ENCODE data around the gene CALCOCO1. TPM values are rescaled to one million over a fixed set of nuclear protein-coding genes. Genes with fewer than 3 reads are reported as not detected.

Gene CALCOCO1
- total and polyA plus RNA-seq, 4 donors, result 24.4 to 67.4 (median 43.2) TPM

- TF ChIP-seq REST (IDR thresholded peaks at IDR 0.05), result no peak
- no peak for TF ChIP-seq JUND (IDR thresholded peaks at IDR 0.05)
- no peak for TF ChIP-seq FOXA2 (IDR thresholded peaks at IDR 0.05)
These were observed 1.4 kb downstream of the CALCOCO1 start (continued) for GRCh38 chr12:53725824-53726223.

GRCh38 chr12:53722450-53723041 is 4.7 kb downstream of the CALCOCO1 start:
- WGBS, result 94% methylated on average over 3 of the region's 3 CpGs
- peaks cover 5 to 58% (median 44%) of the 10 kb centered on the region in 4 donors for H3K36me3 ChIP-seq (ENCODE audit: control insufficient read depth in 4 of 4, insufficient read depth in 3 of 4, low read depth in 1 of 4, low read length in 3 of 4)

More at GRCh38 chr12:53722450-53723041, 4.7 kb downstream of the CALCOCO1 start:
- DNase-seq (ENCODE audit: low spot score), result no peak
- no peaks in the 10 kb centered on the region for H3K9me3 ChIP-seq (ENCODE audit: control insufficient read depth in 4 of 4, low read length in 3 of 4)
- no peaks in the 10 kb centered on the region for H3K27me3 ChIP-seq (ENCODE audit: control insufficient read depth in 4 of 4, insufficient read depth in 4 of 4, low read length in 3 of 4)
- no peak overlapping the region for H3K4me3 ChIP-seq (ENCODE audit: low read depth in 1 of 3, low read length in 3 of 3)
- no peak overlapping the region for H3K27ac ChIP-seq (ENCODE audit: low read depth in 1 of 2, low read length in 2 of 2)
- no peak overlapping the region for H3K9ac ChIP-seq (ENCODE audit: low read depth in 1 of 2, low read length in 2 of 2)
- H3K4me1 ChIP-seq (ENCODE audit: control insufficient read depth in 4 of 4, insufficient read depth in 4 of 4, low read length in 3 of 4), result peaks cover 1 to 11% (median 9%) of the 10 kb centered on the region in 4 donors
- no peak for TF ChIP-seq TAF1 (conservative IDR thresholded peaks at IDR 0.05)
- TF ChIP-seq SP1 (IDR thresholded peaks at IDR 0.05), result no peak
- TF ChIP-seq, protein P1, sequence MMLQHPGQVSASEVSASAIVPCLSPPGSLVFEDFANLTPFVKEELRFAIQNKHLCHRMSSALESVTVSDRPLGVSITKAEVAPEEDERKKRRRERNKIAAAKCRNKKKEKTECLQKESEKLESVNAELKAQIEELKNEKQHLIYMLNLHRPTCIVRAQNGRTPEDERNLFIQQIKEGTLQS (IDR thresholded peaks at IDR 0.05), result no peak
- TF ChIP-seq NR2F2 (IDR thresholded peaks at IDR 0.05), result no peak
- TF ChIP-seq, protein P2, sequence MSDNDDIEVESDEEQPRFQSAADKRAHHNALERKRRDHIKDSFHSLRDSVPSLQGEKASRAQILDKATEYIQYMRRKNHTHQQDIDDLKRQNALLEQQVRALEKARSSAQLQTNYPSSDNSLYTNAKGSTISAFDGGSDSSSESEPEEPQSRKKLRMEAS (IDR thresholded peaks at IDR 0.05), result no peak
- TF ChIP-seq, protein P3, sequence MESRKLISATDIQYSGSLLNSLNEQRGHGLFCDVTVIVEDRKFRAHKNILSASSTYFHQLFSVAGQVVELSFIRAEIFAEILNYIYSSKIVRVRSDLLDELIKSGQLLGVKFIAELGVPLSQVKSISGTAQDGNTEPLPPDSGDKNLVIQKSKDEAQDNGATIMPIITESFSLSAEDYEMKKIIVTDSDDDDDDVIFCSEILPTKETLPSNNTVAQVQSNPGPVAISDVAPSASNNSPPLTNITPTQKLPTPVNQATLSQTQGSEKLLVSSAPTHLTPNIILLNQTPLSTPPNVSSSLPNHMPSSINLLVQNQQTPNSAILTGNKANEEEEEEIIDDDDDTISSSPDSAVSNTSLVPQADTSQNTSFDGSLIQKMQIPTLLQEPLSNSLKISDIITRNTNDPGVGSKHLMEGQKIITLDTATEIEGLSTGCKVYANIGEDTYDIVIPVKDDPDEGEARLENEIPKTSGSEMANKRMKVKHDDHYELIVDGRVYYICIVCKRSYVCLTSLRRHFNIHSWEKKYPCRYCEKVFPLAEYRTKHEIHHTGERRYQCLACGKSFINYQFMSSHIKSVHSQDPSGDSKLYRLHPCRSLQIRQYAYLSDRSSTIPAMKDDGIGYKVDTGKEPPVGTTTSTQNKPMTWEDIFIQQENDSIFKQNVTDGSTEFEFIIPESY (IDR thresholded peaks at IDR 0.05), result no peak
- no peak for TF ChIP-seq FOXA2 (IDR thresholded peaks at IDR 0.05)
- TF ChIP-seq GABPA (IDR thresholded peaks at IDR 0.05 in 1 of 2, conservative IDR thresholded peaks at IDR 0.05 in 1 of 2), result no peak
- no peak for TF ChIP-seq HNF4A (conservative IDR thresholded peaks at IDR 0.05)
- no peak for TF ChIP-seq RAD21 (IDR thresholded peaks at IDR 0.05)
- TF ChIP-seq JUND (IDR thresholded peaks at IDR 0.05), result no peak
- no peak for TF ChIP-seq HNF4G (IDR thresholded peaks at IDR 0.05)
- TF ChIP-seq FOXA1 (IDR thresholded peaks at IDR 0.05), result no peak
- no peak for TF ChIP-seq CTCF (IDR thresholded peaks at IDR 0.05; ENCODE audit: low read depth, low read length, missing input control)
- no peak for TF ChIP-seq YY1 (IDR thresholded peaks at IDR 0.05)
- TF ChIP-seq EGR1 (IDR thresholded peaks at IDR 0.05; ENCODE audit: low read depth in 2 of 2), result no peak
- TF ChIP-seq REST (IDR thresholded peaks at IDR 0.05), result no peak
- TF ChIP-seq RXRA (IDR thresholded peaks at IDR 0.05), result no peak
